ENCODE data around the gene PPP3CA.

The PPP3CA gene

GRCh38 chr4:101288365-101289145 lies 58.8 kb downstream of the PPP3CA start:
- DNase-seq (ENCODE audit: low read depth in 2 of 2): no peak

DNA sequence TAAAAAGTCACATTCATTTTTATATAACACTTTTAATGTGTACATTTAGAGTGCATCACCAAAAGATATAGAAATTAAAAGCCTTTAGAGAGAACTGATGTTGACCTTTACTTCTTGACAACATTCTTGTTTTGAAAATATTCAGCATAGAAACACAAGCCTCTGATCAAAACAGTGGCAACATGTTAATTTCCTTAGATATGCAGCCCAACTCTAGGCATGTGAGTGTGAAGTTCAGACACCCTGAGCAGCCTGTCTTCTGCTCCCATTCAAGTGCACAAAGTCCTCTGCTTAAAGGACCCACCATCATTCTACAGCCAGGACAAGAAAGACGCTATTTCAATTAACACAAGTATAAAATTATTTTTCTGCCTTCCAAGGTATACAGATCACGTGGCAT lies 60.0 kb downstream of the PPP3CA start:
- no peak for DNase-seq (ENCODE audit: low read depth in 2 of 2)

- no peak for DNase-seq (ENCODE audit: low read depth in 2 of 2)
Measured at GRCh38 chr4:101286663-101287062, 60.7 kb downstream of the PPP3CA start.

DNA sequence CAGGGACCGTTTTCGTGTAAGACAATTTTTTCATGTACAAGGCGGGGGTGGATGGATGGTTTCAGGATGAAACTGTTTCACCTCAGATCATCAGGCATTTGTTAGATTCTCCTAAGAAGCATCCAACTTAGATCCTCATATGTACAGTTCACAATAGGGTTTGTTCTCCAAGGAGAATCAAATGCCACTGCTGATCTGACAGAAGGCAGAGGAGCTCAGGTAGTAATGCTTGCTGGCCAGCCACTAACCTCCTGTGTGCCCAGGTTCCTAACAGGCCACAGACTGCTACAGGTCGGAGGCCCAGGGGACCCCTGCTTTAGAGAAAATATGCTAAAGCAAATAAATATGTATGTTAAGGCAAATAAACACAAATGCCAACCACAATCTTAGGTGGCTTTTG lies 61.3 kb downstream of the PPP3CA start:
- DNase-seq (ENCODE audit: low read depth in 2 of 2): no peak

GRCh38 chr4:101284546-101284945 lies 62.8 kb downstream of the PPP3CA start:
- DNase-seq (ENCODE audit: low read depth in 2 of 2): no peak

DNA sequence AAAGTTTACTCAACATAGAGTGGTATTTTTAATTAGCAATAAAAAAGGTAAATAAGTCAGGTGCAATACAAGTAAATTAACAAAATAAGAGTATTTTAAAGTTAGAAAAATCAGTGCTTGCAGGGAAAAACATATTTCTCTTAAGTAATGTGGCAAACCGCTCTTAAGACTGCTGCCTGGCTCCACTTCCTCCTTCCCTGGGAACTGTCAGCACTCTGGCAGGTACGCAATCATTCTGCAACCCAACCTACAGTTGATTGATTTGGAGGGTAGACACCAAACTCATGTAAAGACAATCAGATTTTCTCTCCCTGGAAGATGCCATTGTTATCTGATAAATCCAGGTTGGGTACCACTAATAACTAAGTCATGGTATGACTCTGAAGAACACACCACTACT lies 63.9 kb downstream of the PPP3CA start:
- DNase-seq (ENCODE audit: low read depth in 2 of 2): no peak

DNA sequence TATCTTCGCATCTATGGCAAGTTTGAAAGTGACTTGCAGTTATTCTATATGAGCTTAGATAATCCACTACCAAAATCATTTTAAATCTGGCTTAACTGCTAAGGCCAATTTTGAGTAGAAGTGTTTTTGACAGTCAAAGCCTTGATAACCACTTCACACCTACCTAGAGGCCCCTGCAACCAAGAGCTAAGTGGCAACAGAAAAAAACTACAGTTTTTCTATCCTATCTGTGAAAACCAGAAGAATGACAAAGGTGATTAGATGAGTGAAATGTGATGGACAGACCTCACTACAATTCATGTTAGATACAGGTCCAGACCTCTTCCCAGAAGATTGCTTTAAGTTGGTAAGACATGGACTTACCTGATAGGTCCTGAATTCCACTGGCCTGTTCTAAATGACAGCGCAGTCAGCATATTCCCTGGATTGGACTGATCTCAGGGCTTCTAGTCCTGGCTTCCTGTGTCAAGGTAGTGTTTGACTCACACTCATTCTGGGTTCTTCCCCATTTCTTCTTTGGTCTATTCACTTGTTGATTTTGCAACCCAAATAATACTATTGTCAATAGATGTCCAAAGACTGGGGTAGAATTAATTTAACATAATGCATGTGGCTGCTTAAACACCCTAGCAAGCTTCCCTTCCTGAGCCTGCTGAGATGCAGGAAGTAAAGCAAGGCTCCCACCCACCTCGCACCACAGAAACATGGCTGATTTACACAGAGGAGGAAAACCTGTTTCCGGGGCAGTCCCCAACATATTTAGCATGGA lies 65.1 kb downstream of the PPP3CA start:
- peak; percentile 7 to 28 for DNase-seq (ENCODE audit: low read depth in 2 of 2)

DNA sequence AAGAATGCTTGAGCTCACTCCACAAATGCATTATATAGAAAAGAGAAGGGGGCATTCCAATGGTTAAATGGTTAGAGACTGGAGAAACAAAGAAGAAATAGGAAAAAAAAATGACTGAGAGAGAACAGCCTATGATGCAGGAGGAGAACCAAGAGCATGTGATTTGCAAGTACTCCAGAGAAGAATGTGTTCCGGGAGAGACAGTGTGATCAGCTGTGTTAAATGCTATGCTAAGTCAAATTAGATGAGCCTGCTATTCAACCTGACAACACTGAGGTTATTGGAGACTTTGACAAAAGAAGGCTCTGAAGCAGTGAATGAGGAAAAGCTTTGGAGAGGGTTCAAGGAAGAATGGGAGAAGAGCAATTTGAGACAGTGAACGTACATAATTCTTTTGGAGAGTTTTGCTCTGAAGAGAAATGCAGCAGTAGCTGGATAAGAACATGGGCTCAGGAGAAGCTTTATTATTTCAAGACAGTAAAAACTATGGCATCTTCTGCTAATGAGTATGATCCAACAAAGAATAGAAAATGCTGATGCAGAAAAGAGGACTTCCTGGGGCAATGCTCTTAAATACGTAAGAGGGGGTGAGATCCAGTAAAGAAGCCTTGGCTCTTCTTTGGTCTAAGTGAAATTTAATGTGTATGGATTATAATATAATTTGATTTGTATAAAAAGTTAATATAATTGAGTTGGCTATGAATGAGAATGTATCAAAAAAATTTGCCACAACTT lies 66.3 kb downstream of the PPP3CA start:
- no peak for DNase-seq (ENCODE audit: low read depth in 2 of 2)

DNA sequence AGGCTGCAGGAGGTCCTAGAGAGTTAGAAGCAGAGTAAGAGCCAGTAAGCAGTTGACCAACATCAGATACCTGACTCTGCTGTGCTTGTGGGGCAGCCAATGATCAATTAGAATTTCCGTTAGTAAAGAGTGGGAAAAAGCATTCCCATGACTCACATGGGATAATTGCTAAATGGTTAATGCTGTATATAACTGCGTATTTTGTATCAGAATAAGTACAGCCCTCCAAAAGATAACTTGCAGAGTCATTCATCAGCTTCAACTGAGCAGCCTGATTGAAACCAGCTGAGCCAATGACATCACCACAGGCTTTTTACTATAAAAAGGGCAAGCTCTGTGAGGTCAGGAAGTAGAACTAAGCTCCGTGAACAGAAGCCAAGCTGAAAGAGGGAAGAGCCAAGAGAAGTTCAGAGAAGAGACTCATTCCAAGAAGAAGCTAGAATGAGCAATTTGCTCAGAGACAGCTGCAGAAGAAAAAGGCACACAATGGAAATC lies 67.9 kb downstream of the PPP3CA start:
- DNase-seq (ENCODE audit: low read depth in 2 of 2): no peak

DNA sequence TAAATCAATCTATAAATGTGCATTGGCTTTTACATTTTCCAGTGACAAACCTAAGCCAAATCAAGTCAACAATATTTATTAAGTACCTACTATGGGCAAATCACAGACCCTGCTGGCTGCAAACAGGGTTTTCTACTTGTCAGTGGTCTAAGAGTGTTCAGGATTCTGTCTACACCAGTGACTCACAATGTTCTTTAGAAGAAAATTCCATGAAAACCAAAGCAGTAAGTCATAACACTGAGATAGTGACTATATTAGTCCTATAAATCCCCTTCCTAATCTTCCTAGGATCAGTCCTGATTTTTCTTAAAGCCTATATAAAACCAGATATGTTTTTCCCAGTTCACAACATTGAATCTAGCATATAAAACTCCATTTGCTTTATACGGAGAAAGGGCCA lies 69.7 kb downstream of the PPP3CA start:
- DNase-seq (ENCODE audit: low read depth in 2 of 2): no peak

DNA sequence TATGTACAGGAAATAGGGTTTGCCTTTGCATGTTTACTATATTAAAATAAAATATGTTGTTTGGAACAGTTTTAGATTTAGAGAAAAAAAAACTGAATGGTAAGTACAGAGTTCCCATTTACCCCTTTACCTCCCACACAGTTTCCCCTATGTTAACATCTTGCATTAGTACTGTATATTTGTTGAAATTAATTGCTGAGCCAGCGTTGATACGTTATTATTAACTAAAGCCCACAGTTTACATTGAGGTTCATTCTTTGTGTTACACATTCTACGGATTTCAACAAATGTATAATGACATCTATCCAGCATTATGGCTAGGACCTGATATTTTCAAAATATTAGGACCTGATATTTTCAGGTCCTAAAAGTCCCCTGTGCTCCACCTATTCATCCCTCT lies 70.7 kb downstream of the PPP3CA start:
- DNase-seq (ENCODE audit: low read depth in 2 of 2): no peak

GRCh38 chr4:101274888-101275752 lies 72.2 kb downstream of the PPP3CA start:
- no peak for DNase-seq (ENCODE audit: low read depth in 2 of 2)

DNA sequence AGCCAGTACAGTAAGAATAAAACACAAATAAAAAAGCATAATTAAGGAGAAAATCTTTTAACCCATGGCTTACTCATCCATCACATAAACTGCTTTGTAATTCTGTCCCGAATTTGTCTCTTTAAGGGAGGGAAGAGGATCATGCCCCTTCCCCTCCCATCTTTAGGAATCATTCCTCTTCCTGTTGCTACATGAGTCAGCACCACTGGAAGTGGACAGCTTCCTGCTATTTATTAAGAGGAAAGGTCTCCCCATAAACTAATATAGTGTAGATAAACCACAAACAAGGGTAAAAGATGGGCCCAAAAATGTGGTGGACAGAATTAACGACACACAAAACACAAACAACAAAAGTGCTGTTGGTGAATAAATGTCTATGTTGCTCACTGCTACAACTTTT lies 75.8 kb downstream of the PPP3CA start:
- DNase-seq (ENCODE audit: low read depth in 2 of 2): no peak

- DNase-seq (ENCODE audit: low read depth in 2 of 2): no peak
Measured at GRCh38 chr4:101269682-101270081, 77.6 kb downstream of the PPP3CA start.

GRCh38 chr4:101265816-101266172 lies 81.5 kb downstream of the PPP3CA start:
- DNase-seq (ENCODE audit: low read depth in 2 of 2): no peak

GRCh38 chr4:101264993-101265815 lies 82.1 kb downstream of the PPP3CA start:
- DNase-seq (ENCODE audit: low read depth in 2 of 2): no peak

- DNase-seq (ENCODE audit: low read depth in 2 of 2): no peak
Measured at GRCh38 chr4:101264512-101264911, 82.8 kb downstream of the PPP3CA start.

- no peak for DNase-seq (ENCODE audit: low read depth in 2 of 2)
Measured at GRCh38 chr4:101262683-101263082, 84.6 kb downstream of the PPP3CA start.

DNA sequence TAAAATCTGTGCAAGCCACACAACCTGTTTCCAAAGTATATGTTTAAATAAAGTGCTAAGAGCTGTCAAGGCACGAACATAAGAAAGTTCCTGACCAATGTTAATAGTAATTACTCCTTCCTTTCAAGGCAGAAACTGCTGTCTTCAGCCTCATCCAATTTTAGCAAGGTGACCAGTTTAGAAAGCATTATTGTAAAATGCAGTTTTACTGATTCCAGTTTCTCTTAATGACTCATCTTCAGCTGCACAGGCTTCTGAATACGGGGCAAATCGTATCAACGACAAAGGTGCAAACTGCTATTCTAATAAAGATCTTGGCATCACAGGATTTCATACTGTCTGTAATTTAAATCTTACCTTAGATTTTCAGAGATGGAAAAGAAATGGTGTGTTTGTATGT lies 87.5 kb downstream of the PPP3CA start:
- DNase-seq (ENCODE audit: low read depth in 2 of 2): no peak

DNA sequence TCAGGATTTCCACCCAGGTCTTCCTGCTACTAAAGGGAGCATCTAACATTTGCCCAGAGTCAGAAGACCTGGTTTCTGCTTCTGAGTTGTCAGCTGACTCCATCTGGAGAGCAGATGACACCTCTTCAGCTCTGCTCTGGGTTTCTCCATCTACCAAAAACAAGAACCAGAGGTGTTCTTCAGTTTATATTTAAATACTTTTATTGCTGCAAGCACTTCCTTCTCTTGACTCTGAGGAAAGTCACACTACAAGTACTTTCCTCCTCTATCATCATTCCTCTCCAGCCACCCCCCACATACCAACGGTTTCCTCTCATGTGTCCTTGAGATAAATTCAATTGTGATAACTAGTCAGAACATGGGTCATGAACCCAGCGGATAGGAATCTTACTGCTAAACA lies 88.4 kb downstream of the PPP3CA start:
- DNase-seq (ENCODE audit: low read depth in 2 of 2): no peak

DNA sequence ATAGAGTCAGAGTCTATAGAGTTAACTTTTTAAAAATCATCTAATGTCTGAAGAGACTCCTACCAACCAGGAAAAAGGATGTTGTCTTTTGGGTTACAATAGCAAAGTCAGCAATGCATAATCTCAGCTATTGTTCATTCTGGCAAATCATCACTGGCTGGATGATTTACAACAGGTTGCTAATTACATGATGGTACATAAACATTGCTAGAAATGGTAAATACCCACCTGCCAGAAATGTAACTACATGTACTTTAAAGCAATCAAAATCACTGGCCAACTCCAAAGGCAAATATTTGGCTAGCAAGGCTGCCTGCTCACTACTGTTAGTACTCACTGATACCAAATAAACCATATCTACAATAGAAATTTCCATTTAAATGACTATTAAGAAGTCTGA lies 91.1 kb downstream of the PPP3CA start:
- DNase-seq (ENCODE audit: low read depth in 2 of 2): no peak
